GM12878 (cell line): ENCODE results near the gene DDX39A. TPM values are rescaled to one million over a fixed set of nuclear protein-coding genes. Genes with fewer than 3 reads are reported as not detected.

ENCODE experiments used
- ASH2L ChIP-seq: fragments of 300-600, 200-600 bp; sonication (generic); IDR thresholded peaks from 2 replicates; pipeline ENCODE4 v1.6.1; 2017; ENCODE audit warnings: low read depth, mild to moderate bottlenecking, borderline replicate concordance
- CHD2 ChIP-seq: IDR thresholded peaks from 2 replicates; pipeline ENCODE4 v1.6.1; 2011; ENCODE audit warnings: low read depth, low read length, improper control_type of control experiment, borderline replicate concordance
- DPF2 ChIP-seq: fragments of 450-650 bp; IDR thresholded peaks from 2 replicates; pipeline ENCODE4 v1.6.1; 2017; ENCODE audit warnings: mild to moderate bottlenecking
- ESRRA ChIP-seq: IDR thresholded peaks from 2 replicates; pipeline ENCODE4 v1.6.1; 2012; ENCODE audit warnings: mild to moderate bottlenecking, low read length, improper control_type of control experiment
- FOXK2 ChIP-seq: fragments of 450-650 bp; IDR thresholded peaks from 2 replicates; pipeline ENCODE4 v1.6.1; 2017; ENCODE audit warnings: mild to moderate bottlenecking, moderate library complexity
- HCFC1 ChIP-seq: fragments of 150-350 bp; IDR thresholded peaks from 2 replicates; pipeline ENCODE4 v1.6.1; 2014; ENCODE audit warnings: low read length
- IKZF2 ChIP-seq, 2 experiments: fragments of 450-650 bp; IDR thresholded peaks; 2 replicates each; pipeline ENCODE4 v1.6.1; 2017; ENCODE audit warnings: mild to moderate bottlenecking in 2 of 2, moderate library complexity in 2 of 2
- POU2F2 ChIP-seq: IDR thresholded peaks from 3 replicates; pipeline ENCODE4 v1.6.1; 2011; ENCODE audit warnings: low read depth, mild to moderate bottlenecking, low read length, borderline replicate concordance
- SMAD5 ChIP-seq: IDR thresholded peaks from 2 replicates; pipeline ENCODE4 v1.6.1; 2016; ENCODE audit warnings: antibody characterized with exemption, low read depth
- ZBTB4 ChIP-seq: fragments of 450-650 bp; formaldehyde crosslinking; IDR thresholded peaks from 2 replicates; pipeline ENCODE4 v1.4.0; 2022; ENCODE audit warnings: mild to moderate bottlenecking, moderate library complexity
- polyA plus RNA-seq, 11 experiments: library from polyadenylated mRNA; depleted of rRNA in 4 of 11; unstranded in 6 of 11; stranded (reverse) in 5 of 11; fragments of >200 nt; fragmentation: Nextera tagmentation in 4 of 11; fragmentation: Illumina TruSeq in 1 of 11; extraction: Ambion mirVana in 4 of 11; extraction: Trizol in 1 of 11; gene quantifications; 1 replicate in 1 of 11; 2 replicates in 10 of 11; pipeline versions ENCODE4 v1.2.1 to v1.2.3, GENCODE V29; 2011 to 2016; ENCODE audit warnings: inconsistent platforms in 2 of 11, missing spikeins in 2 of 11, low read depth in 1 of 11
- total RNA-seq, 4 experiments: library from RNA; depleted of rRNA in 3 of 4; stranded (reverse); fragments of >200 nt in 3 of 4; fragmentation: Illumina TruSeq in 1 of 4; extraction: Trizol in 1 of 4; gene quantifications; 2 replicates each; pipeline versions ENCODE4 v1.2.1 to v1.2.3, GENCODE V29; 2013 to 2021
- TF ChIP-seq, protein P1 (sequence below): IDR thresholded peaks from 2 replicates; pipeline ENCODE4 v1.6.1; 2011; ENCODE audit warnings: mild to moderate bottlenecking, low read depth, low read length, moderate library complexity; ENCODE audit not compliant: insufficient replicate concordance
- TF ChIP-seq, protein P2 (sequence below): fragments of 450-650 bp; IDR thresholded peaks from 2 replicates; pipeline ENCODE4 v1.6.1; 2017; ENCODE audit warnings: low read depth, mild to moderate bottlenecking, moderate library complexity
- TF ChIP-seq, protein P3 (sequence below): IDR thresholded peaks from 2 replicates; pipeline ENCODE4 v1.6.1; 2012; ENCODE audit warnings: improper control_type of control experiment, low read depth, low read length; ENCODE audit not compliant: insufficient replicate concordance

Gene DDX39A
- total and polyA plus RNA-seq, 10 of the 15 experiments (the other 5 are each of a cell fraction or from before 2014, with no cell fraction given) = 113 to 378 (median 224) TPM

DNA sequence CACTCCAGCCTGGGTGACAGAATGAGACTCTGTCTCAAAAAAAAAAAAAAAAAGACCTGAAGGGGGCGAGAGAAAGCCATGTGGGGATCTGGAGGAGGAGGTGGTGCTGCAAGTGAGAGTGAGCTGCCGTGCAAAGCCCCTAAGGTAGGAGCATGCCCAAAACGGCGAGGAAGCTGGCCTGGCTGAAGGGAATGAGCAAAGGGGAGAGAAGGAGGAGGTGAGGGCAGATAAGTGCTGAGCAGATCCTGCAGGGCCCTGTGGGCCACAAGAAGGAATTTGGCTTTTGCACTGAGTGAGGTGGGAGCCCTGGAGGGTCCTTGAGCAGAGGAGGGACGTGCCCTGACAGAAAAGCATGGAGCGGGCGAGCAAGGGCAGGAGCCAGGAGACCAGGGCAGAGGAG lies 57.3 kb downstream of the DDX39A start (continued):
- TF ChIP-seq, protein P1, sequence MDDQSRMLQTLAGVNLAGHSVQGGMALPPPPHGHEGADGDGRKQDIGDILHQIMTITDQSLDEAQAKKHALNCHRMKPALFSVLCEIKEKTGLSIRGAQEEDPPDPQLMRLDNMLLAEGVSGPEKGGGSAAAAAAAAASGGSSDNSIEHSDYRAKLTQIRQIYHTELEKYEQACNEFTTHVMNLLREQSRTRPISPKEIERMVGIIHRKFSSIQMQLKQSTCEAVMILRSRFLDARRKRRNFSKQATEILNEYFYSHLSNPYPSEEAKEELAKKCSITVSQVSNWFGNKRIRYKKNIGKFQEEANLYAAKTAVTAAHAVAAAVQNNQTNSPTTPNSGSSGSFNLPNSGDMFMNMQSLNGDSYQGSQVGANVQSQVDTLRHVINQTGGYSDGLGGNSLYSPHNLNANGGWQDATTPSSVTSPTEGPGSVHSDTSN = no peak
- no peak; a peak in 1 of 4 replicates for TF ChIP-seq IKZF2 (IDR thresholded peaks at IDR 0.05)
- TF ChIP-seq CHD2 = no peak
- no peak for TF ChIP-seq DPF2
- TF ChIP-seq, protein P2, sequence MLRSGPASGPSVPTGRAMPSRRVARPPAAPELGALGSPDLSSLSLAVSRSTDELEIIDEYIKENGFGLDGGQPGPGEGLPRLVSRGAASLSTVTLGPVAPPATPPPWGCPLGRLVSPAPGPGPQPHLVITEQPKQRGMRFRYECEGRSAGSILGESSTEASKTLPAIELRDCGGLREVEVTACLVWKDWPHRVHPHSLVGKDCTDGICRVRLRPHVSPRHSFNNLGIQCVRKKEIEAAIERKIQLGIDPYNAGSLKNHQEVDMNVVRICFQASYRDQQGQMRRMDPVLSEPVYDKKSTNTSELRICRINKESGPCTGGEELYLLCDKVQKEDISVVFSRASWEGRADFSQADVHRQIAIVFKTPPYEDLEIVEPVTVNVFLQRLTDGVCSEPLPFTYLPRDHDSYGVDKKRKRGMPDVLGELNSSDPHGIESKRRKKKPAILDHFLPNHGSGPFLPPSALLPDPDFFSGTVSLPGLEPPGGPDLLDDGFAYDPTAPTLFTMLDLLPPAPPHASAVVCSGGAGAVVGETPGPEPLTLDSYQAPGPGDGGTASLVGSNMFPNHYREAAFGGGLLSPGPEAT = no peak
- TF ChIP-seq ESRRA = no peak
- no peak for TF ChIP-seq ZBTB4 (CRISPR knock-in tag)
- 0 out of 3 replicates have a peak, but pooled peaks have one; percentile 12 for TF ChIP-seq POU2F2
- no peak for TF ChIP-seq SMAD5
- TF ChIP-seq, protein P3, sequence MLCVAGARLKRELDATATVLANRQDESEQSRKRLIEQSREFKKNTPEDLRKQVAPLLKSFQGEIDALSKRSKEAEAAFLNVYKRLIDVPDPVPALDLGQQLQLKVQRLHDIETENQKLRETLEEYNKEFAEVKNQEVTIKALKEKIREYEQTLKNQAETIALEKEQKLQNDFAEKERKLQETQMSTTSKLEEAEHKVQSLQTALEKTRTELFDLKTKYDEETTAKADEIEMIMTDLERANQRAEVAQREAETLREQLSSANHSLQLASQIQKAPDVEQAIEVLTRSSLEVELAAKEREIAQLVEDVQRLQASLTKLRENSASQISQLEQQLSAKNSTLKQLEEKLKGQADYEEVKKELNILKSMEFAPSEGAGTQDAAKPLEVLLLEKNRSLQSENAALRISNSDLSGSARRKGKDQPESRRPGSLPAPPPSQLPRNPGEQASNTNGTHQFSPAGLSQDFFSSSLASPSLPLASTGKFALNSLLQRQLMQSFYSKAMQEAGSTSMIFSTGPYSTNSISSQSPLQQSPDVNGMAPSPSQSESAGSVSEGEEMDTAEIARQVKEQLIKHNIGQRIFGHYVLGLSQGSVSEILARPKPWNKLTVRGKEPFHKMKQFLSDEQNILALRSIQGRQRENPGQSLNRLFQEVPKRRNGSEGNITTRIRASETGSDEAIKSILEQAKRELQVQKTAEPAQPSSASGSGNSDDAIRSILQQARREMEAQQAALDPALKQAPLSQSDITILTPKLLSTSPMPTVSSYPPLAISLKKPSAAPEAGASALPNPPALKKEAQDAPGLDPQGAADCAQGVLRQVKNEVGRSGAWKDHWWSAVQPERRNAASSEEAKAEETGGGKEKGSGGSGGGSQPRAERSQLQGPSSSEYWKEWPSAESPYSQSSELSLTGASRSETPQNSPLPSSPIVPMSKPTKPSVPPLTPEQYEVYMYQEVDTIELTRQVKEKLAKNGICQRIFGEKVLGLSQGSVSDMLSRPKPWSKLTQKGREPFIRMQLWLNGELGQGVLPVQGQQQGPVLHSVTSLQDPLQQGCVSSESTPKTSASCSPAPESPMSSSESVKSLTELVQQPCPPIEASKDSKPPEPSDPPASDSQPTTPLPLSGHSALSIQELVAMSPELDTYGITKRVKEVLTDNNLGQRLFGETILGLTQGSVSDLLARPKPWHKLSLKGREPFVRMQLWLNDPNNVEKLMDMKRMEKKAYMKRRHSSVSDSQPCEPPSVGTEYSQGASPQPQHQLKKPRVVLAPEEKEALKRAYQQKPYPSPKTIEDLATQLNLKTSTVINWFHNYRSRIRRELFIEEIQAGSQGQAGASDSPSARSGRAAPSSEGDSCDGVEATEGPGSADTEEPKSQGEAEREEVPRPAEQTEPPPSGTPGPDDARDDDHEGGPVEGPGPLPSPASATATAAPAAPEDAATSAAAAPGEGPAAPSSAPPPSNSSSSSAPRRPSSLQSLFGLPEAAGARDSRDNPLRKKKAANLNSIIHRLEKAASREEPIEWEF = no peak
- TF ChIP-seq FOXK2 = no peak
- no peak for TF ChIP-seq HCFC1
- no peak for TF ChIP-seq ASH2L
